Right atrium auricular region (tissue), 2 donors: ENCODE results near the gene PRR29. TPM values are rescaled to one million over a fixed set of nuclear protein-coding genes. Genes with fewer than 3 reads are reported as not detected.
A peak's percentile ranks its signal among the peaks of the same experiment; 100 is the strongest.

Source experiments
- DNase-seq: peaks from one replicate; pipeline ENCODE4 v3.0.0-alpha.2; 2019; ENCODE audit warnings: low spot score
- H3K27ac ChIP-seq, 2 donors: fragments of 200-600 bp; sonication (generic); 1 replicate in 1 of 2; 2 replicates in 1 of 2; pipeline ENCODE4 v1.5.1; 2016 to 2019
- H3K27me3 ChIP-seq, 2 donors: fragments of 200-600 bp; sonication (generic); one replicate each; pipeline versions ENCODE4 v1.5.1 to v1.6.0; 2017 to 2019
- H3K36me3 ChIP-seq: fragments of 200-600 bp; sonication (generic); one replicate; pipeline ENCODE4 v1.5.1; 2016
- H3K4me1 ChIP-seq, 2 donors: fragments of 200-600 bp; sonication (generic); one replicate each; pipeline versions ENCODE4 v1.5.1 to v1.6.0; 2017 to 2019
- H3K4me3 ChIP-seq, 2 donors: fragments of 200-600 bp; sonication (generic); 1 replicate in 1 of 2; 2 replicates in 1 of 2; pipeline ENCODE4 v1.5.1; 2017 to 2019; ENCODE audit warnings: mild to moderate bottlenecking in 1 of 2, moderate library complexity in 1 of 2
- H3K9me3 ChIP-seq, 2 donors: fragments of 200-600 bp; sonication (generic); one replicate each; pipeline ENCODE4 v1.5.1; 2019
- total RNA-seq, 2 donors: library from RNA; depleted of rRNA; stranded (reverse); fragments of >200 nt; gene quantifications; one replicate each; pipeline ENCODE4 v1.1.0, GENCODE V29; 2016
- TF ChIP-seq, protein P1 (sequence below), 2 donors: fragments of 200-600 bp; sonication (generic); IDR thresholded peaks; one replicate each; pipeline ENCODE4 v1.5.1; 2019; ENCODE audit warnings: antibody characterized with exemption in 2 of 2

Gene PRR29
- total RNA-seq, 2 donors from 2014 or later, result 0.08 TPM; not detected in 1

DNA sequence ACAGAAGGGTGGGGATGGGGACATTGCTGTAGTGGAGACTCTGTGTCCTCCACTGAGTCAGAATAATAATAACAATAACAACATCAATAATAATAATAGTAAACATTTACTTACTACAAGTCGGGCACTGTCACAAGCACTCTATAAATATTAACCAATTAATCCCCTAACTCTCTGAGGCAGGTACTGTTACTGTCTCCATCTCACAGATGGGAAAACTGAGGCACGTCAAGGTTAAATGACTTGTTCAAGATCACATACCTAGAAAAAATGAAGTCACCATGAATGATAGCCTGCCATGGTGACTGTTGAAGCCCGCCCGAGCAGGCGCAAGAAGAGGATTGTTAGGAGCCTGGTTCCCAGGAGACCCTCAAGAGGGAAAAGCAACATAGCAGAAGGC lies 10.2 kb downstream of the PRR29 start:
- Histone ChIP-seq H3K4me1 (peaks cover 0 to 26% of the 10 kb centered on the region in 2 donors), H3K27ac (peak overlapping the region in 1 of 2 donors; percentile 40), H3K4me3 (no peak overlapping the region), H3K9me3 (no peaks in the 10 kb centered on the region), H3K36me3 (no peaks in the 10 kb centered on the region), H3K27me3 (no peaks in the 10 kb centered on the region)
- TF ChIP-seq, protein P1, sequence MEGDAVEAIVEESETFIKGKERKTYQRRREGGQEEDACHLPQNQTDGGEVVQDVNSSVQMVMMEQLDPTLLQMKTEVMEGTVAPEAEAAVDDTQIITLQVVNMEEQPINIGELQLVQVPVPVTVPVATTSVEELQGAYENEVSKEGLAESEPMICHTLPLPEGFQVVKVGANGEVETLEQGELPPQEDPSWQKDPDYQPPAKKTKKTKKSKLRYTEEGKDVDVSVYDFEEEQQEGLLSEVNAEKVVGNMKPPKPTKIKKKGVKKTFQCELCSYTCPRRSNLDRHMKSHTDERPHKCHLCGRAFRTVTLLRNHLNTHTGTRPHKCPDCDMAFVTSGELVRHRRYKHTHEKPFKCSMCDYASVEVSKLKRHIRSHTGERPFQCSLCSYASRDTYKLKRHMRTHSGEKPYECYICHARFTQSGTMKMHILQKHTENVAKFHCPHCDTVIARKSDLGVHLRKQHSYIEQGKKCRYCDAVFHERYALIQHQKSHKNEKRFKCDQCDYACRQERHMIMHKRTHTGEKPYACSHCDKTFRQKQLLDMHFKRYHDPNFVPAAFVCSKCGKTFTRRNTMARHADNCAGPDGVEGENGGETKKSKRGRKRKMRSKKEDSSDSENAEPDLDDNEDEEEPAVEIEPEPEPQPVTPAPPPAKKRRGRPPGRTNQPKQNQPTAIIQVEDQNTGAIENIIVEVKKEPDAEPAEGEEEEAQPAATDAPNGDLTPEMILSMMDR (IDR thresholded peaks at IDR 0.05), result no peak
- DNase-seq, result no peak

DNA sequence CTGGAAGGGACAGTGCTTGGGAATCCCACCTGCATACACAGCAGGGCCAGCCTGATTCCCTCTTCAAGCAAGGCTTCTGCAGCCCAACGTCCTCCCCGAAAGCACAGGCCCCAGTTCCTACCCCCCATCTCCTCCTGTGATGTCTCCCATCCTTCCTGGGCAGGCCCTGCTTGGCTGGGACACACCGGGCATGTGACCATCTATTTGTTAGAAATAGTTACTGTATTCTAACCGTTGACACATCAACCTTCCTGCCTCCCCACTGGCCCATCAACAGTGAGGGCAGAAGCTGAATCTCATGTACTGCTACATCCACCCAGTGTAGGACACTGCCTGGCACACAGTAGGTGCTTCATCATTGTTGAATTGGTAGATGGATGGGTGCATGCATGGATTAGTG lies 10.7 kb downstream of the PRR29 start:
- Histone ChIP-seq H3K4me3 (no peak overlapping the region), H3K4me1 (peaks cover 0 to 26% of the 10 kb centered on the region in 2 donors), H3K36me3 (no peaks in the 10 kb centered on the region), H3K27me3 (no peaks in the 10 kb centered on the region), H3K27ac (peak overlapping the region in 1 of 2 donors; percentile 40), H3K9me3 (no peaks in the 10 kb centered on the region)
- TF ChIP-seq, protein P1 (IDR thresholded peaks at IDR 0.05), result no peak
- peak; percentile 54 for DNase-seq

DNA sequence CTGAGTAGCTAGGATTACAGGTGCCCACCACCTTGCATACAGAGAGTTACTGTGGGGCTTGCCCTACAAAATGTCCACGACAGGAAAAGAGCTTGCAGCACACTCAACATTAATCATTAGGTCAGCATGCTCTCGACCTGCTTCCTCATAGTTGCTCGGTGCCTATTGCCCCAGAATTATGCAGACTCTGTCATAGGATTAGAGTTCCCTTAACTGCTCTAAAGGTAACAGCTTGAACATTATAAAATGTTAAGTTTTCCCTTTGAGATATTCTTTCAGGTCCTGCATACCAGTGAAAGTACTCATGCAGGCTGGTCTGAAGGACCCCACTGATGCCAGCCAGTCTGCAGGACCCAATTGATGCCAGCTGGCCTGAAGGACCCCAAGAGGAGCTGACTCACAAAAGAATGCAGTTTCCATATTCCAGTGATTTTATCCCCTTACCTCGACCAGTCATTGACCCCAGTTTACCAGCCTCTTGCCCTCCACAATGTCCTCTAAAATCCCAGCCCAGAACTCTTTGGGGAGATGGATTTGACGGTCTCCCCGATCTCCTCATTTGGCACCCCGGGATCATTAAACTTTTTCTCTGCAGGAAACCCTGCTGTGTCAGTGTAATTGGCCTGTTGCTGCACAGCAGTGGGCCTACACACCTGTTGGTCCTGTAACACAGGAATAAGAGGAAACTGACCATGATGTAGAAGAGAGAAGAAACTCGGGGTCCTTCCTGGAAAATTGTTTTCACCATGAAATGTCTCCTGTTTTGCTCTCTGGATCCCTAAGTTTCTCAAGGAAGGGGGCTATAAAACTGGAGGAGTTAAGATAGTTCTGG lies 11.6 kb downstream of the PRR29 start:
- Histone ChIP-seq H3K27ac (peak overlapping the region in 1 of 2 donors; percentile 3), H3K9me3 (no peaks in the 10 kb centered on the region), H3K36me3 (no peaks in the 10 kb centered on the region), H3K4me1 (peaks cover 0 to 26% of the 10 kb centered on the region in 2 donors), H3K4me3 (no peak overlapping the region), H3K27me3 (no peaks in the 10 kb centered on the region)
- TF ChIP-seq, protein P1 (IDR thresholded peaks at IDR 0.05), result no peak
- DNase-seq, result peak; percentile 57

DNA sequence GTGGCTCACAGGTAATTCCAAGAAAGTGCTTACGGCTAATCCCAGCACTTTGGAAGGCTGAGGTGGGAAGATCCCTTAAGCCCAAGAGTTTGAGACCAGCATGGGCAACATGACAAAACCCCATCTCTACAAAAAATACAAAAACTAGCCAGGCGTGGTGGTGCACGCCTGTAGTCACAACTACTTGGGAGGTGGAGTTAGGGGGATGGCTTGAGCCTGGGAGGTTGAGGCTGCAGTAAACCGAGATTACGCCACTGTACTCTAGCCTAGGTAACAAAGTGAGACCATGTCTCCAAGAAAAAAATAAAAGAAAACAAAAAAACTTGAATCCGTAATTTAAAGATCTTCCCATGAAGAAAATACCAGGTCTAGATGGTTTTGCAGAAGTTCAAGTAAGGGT lies 17.3 kb downstream of the PRR29 start:
- Histone ChIP-seq H3K36me3 (no peaks in the 10 kb centered on the region), H3K4me1 (peaks cover 0 to 15% of the 10 kb centered on the region in 2 donors), H3K27me3 (no peaks in the 10 kb centered on the region), H3K9me3 (no peaks in the 10 kb centered on the region), H3K27ac (peak overlapping the region in 1 of 2 donors; percentile 12), H3K4me3 (no peak overlapping the region)
- no peak for DNase-seq
- TF ChIP-seq, protein P1 (IDR thresholded peaks at IDR 0.05), result no peak

DNA sequence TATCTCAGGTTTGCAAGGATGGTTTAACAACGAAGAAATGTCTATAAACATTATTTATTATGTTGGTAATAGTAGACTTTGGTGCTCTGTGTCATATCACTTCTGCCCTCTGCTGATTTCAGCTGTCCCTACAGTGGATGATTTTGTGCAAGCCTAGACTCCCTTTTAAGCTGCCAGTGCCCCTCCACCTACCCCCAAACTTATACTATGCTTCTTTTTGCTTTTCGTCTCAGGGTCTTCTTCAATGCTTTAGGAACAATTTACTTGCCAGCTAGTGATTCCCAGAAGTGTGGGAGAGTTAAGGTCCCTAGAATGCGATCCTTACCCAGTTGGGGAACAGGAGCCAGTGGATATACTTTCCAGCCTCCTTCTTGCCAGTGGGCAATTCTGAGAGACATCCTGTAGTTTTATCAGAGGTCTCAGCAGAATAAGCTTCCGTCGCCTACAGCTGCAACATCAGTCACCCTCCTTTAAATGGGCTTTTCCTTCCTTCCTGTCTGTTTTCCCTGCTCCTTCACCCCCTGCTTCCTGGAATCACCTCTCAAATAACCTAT lies 18.2 kb downstream of the PRR29 start:
- H3K4me1 ChIP-seq, result peaks cover 0 to 15% of the 10 kb centered on the region in 2 donors
- no peaks in the 10 kb centered on the region for H3K36me3 ChIP-seq
- no peaks in the 10 kb centered on the region for H3K9me3 ChIP-seq
- TF ChIP-seq, protein P1 (IDR thresholded peaks at IDR 0.05), result peak in 1 of 2 donors; percentile 53
- no peaks in the 10 kb centered on the region for H3K27me3 ChIP-seq
- H3K27ac ChIP-seq, result peak overlapping the region; percentile 33 to 50
- DNase-seq, result no peak
- H3K4me3 ChIP-seq, result no peak overlapping the region
